Spleen (tissue), 7 donors: ENCODE data around the gene HSD17B7.

Source experiments
- POLR2AphosphoS5 ChIP-seq, 3 donors: sonication (generic); formaldehyde crosslinking; IDR thresholded peaks; one replicate each; pipeline ENCODE4 v1.5.1; 2017; ENCODE audit warnings: antibody characterized with exemption in 3 of 3
- TF ChIP-seq, protein P1 (sequence below), 11 experiments: fragments of 200-600 bp in 7 of 11; fragments of 450-650 bp in 4 of 11; sonication (generic) in 4 of 11; IDR thresholded peaks in 8 of 11; conservative IDR thresholded peaks in 3 of 11; 1 replicate in 7 of 11; 2 replicates in 4 of 11; pipeline versions ENCODE4 v1.4.0 to v1.8.0; 2016 to 2021; ENCODE audit warnings: antibody characterized with exemption in 11 of 11, inconsistent platforms in 4 of 11, mild to moderate bottlenecking in 1 of 11
- donor health status: DM: no; HTN: no; CAD: no; lungs with moderate emphysema.
- donor health status: DM: no; HTN: no; CAD: no.
- donor health status: DM: no; HTN: no; CAD: no.

DNA sequence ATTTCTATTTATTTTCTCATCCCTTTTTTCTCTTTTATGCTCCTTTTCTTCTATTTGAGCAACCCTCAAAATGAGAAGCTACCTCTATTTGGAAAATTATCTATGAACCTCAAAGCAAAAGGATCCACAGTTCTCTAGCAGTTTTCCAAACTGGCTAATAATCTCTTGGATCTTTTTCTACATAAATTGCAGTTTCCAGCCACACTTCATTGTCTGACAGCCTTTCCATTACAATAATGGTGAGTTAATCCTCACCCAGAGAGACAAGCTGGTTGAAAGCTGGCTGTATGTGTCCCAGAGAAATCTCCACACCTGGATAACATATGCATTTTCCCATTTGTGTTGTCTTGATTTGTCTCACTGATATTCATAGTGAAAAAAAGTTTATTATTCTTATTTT lies 16.5 kb upstream of the HSD17B7 start:
- TF ChIP-seq, protein P1, sequence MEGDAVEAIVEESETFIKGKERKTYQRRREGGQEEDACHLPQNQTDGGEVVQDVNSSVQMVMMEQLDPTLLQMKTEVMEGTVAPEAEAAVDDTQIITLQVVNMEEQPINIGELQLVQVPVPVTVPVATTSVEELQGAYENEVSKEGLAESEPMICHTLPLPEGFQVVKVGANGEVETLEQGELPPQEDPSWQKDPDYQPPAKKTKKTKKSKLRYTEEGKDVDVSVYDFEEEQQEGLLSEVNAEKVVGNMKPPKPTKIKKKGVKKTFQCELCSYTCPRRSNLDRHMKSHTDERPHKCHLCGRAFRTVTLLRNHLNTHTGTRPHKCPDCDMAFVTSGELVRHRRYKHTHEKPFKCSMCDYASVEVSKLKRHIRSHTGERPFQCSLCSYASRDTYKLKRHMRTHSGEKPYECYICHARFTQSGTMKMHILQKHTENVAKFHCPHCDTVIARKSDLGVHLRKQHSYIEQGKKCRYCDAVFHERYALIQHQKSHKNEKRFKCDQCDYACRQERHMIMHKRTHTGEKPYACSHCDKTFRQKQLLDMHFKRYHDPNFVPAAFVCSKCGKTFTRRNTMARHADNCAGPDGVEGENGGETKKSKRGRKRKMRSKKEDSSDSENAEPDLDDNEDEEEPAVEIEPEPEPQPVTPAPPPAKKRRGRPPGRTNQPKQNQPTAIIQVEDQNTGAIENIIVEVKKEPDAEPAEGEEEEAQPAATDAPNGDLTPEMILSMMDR (IDR thresholded peaks at IDR 0.05 in 8 of 11, conservative IDR thresholded peaks at IDR 0.05 in 3 of 11), result no peak
- no peak for TF ChIP-seq POLR2AphosphoS5 (IDR thresholded peaks at IDR 0.05)
